ENCODE data around the gene SLC44A3. TPM values are rescaled to one million over a fixed set of nuclear protein-coding genes. Genes with fewer than 3 reads are reported as not detected.
A peak's percentile ranks its signal among the peaks of the same experiment; 100 is the strongest.

The SLC44A3 gene
- total and polyA plus RNA-seq, 2 of the 13 experiments (the other 11 are each of a cell fraction or from before 2014, with no cell fraction given), result 6.8 to 14.1 TPM

- TF ChIP-seq PBX3 (CRISPR knock-in tag; IDR thresholded peaks at IDR 0.05; ENCODE audit: borderline replicate concordance) (0 out of 2 replicates have a peak, but pooled peaks have one; percentile 20), ZNF691 (CRISPR knock-in tag; IDR thresholded peaks at IDR 0.05; ENCODE audit: borderline replicate concordance, low read depth) (no peak), ZNF407 (CRISPR knock-in tag; IDR thresholded peaks at IDR 0.05; ENCODE audit: not compliant biosample characterization) (peak; percentile 46), NBN (conservative IDR thresholded peaks at IDR 0.05) (no peak), TBX2 (CRISPR knock-in tag; IDR thresholded peaks at IDR 0.05; ENCODE audit: borderline replicate concordance) (peak; percentile 62; the same call in 1 of the 2 replicates), CTCF (CRISPR knock-in tag; IDR thresholded peaks at IDR 0.05) (peak; percentile 39), TFDP2 (CRISPR knock-in tag; IDR thresholded peaks at IDR 0.05) (peak; percentile 87), ZNF235 (CRISPR knock-in tag; IDR thresholded peaks at IDR 0.05; ENCODE audit: borderline replicate concordance) (peak; percentile 84), YEATS2 (CRISPR knock-in tag; IDR thresholded peaks at IDR 0.05; ENCODE audit: borderline replicate concordance) (peak; percentile 17; the same call in 1 of the 2 replicates), ZNF12 (CRISPR knock-in tag; IDR thresholded peaks at IDR 0.05) (0 out of 2 replicates have a peak, but pooled peaks have one; percentile 46), ZNF607 (CRISPR knock-in tag; IDR thresholded peaks at IDR 0.05; ENCODE audit: borderline replicate concordance) (no peak), CSRNP1 (CRISPR knock-in tag; IDR thresholded peaks at IDR 0.05) (peak; percentile 92), KAT7 (CRISPR knock-in tag; IDR thresholded peaks at IDR 0.05; ENCODE audit: borderline replicate concordance) (no peak; the same call in none of the 2 replicates)
These were observed 106.8 kb downstream of the SLC44A3 start, which contains the start of gene CNN3 (continued) for GRCh38 chr1:94926915-94927404.

Measured in HepG2 (cell line).